ENCODE results near the gene DNAAF1.

DNA sequence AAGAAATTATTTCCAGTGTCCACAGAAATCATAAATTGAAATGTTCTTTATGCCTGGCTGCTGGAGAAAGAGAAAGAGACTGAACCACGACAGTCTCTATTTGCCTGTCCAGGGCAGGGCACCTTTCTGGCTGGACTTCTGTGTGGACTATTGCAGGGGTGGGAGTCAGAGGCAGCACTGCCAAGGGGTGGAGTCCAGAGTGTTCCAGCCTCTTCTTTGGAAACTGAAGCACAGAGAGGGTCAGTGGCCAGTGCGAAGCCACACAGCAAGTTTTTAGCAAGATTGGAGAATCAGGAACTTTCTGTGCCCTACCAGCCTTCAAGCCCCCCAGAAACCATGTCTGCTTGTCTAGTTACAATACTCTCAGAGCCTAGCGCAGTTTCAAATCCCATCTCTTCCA lies 79.4 kb downstream of the DNAAF1 start:
- TF ChIP-seq, protein P1, sequence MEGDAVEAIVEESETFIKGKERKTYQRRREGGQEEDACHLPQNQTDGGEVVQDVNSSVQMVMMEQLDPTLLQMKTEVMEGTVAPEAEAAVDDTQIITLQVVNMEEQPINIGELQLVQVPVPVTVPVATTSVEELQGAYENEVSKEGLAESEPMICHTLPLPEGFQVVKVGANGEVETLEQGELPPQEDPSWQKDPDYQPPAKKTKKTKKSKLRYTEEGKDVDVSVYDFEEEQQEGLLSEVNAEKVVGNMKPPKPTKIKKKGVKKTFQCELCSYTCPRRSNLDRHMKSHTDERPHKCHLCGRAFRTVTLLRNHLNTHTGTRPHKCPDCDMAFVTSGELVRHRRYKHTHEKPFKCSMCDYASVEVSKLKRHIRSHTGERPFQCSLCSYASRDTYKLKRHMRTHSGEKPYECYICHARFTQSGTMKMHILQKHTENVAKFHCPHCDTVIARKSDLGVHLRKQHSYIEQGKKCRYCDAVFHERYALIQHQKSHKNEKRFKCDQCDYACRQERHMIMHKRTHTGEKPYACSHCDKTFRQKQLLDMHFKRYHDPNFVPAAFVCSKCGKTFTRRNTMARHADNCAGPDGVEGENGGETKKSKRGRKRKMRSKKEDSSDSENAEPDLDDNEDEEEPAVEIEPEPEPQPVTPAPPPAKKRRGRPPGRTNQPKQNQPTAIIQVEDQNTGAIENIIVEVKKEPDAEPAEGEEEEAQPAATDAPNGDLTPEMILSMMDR (conservative IDR thresholded peaks at IDR 0.05; ENCODE audit: low read length), result no peak
- no peak for TF ChIP-seq EZH2phosphoT487 (IDR thresholded peaks at IDR 0.05; ENCODE audit: borderline replicate concordance)

All from Loucy (cell line).